Neural crest cell (in vitro differentiated cells): Measurements from ENCODE around the gene ATP2C2. TPM values are rescaled to one million over a fixed set of nuclear protein-coding genes. Genes with fewer than 3 reads are reported as not detected.
A peak's percentile ranks its signal among the peaks of the same experiment; 100 is the strongest.

Experiments
- DNase-seq: peaks from one replicate; pipeline ENCODE4 v3.0.0; 2021; ENCODE audit warnings: low read depth, mixed read lengths, low spot score
- H3K27ac Mint-ChIP-seq: one replicate; pipeline ENCODE4 v1.8.0; 2021; ENCODE audit warnings: mild to moderate bottlenecking, mixed read lengths; ENCODE audit not compliant: unreplicated experiment
- H3K27me3 Mint-ChIP-seq: 2 replicates; pipeline ENCODE4 v1.8.0; 2021; ENCODE audit warnings: low read depth, mild to moderate bottlenecking, mixed read lengths
- H3K36me3 Mint-ChIP-seq: 2 replicates; pipeline ENCODE4 v1.8.0; 2021; ENCODE audit warnings: low read depth, mild to moderate bottlenecking, mixed read lengths
- H3K4me1 Mint-ChIP-seq: 2 replicates; pipeline ENCODE4 v1.8.0; 2021; ENCODE audit warnings: mixed read lengths
- H3K4me3 Mint-ChIP-seq: one replicate; pipeline ENCODE4 v1.8.0; 2021; ENCODE audit warnings: mild to moderate bottlenecking, mixed read lengths
- H3K9me3 Mint-ChIP-seq: 2 replicates; pipeline ENCODE4 v1.8.0; 2021; ENCODE audit warnings: mixed read lengths
- total RNA-seq: library from RNA; stranded (reverse); gene quantifications from 2 replicates; pipeline ENCODE4 v1.2.1, GENCODE V29; 2021
- TF ChIP-seq, protein P1 (sequence below): fragments of 200-600 bp; sonication (generic); conservative IDR thresholded peaks from 2 replicates; pipeline ENCODE4 v1.5.0; 2021; ENCODE audit warnings: antibody characterized with exemption, mild to moderate bottlenecking

Gene ATP2C2
- total RNA-seq, 1 donor from 2014 or later = 0.30 TPM

DNA sequence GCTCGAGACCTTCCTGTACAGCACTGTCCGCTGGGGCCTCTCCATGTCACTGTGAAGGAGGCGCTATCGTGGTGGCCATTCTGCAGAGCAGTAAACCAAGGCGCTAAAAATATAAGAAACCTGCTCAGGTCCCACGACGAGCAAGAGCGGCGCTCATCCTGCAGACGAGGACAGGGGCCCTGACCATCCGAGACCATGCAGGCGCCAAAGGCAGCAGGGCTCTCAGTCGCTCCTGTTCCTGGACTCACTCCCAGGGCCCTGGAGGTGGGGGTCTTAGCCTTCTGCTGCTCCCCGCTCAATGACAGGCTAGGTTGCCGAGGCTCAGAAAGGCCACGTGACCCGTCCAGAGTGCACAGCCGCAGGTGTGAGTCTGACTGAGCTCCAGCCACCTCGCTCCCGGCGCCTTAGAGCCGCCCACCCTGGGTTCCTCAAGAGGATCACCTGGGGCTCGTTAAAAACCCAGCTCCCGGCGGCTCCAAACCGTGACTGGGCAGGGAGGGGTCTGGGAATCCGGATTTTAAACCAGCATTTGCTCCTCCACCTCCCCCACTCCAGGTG, 509 bp upstream of the ATP2C2 start:
- Mint-ChIP-seq H3K36me3 (no peaks in the 10 kb centered on the region), H3K4me1 (peaks cover 19% of the 10 kb centered on the region), H3K9me3 (no peaks in the 10 kb centered on the region), H3K4me3 (no peak overlapping the region), H3K27me3 (peaks cover 59% of the 10 kb centered on the region), H3K27ac (no peak overlapping the region)
- TF ChIP-seq, protein P1, sequence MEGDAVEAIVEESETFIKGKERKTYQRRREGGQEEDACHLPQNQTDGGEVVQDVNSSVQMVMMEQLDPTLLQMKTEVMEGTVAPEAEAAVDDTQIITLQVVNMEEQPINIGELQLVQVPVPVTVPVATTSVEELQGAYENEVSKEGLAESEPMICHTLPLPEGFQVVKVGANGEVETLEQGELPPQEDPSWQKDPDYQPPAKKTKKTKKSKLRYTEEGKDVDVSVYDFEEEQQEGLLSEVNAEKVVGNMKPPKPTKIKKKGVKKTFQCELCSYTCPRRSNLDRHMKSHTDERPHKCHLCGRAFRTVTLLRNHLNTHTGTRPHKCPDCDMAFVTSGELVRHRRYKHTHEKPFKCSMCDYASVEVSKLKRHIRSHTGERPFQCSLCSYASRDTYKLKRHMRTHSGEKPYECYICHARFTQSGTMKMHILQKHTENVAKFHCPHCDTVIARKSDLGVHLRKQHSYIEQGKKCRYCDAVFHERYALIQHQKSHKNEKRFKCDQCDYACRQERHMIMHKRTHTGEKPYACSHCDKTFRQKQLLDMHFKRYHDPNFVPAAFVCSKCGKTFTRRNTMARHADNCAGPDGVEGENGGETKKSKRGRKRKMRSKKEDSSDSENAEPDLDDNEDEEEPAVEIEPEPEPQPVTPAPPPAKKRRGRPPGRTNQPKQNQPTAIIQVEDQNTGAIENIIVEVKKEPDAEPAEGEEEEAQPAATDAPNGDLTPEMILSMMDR = no peak
- no peak for DNase-seq

DNA sequence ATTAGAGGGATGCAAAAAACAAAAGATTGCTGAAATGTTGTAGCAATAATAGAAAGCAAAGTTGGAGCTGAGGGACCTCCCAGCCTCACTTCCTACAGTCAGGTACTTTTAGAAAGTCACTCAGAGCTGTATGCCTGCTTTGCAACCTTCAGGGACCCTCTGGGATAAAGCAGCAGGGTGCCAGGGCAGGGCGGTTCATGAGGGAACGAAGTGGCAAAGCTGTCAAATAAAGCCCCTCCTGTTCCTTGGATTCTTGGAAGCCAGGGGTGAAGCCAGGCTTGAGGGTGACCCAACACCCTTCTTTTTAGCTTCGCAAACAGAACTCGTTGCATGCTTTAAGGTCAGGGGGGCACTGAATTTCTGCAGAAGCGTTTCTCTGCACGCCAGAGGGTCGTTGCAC, 767 bp downstream of the ATP2C2 start:
- peaks cover 62% of the 10 kb centered on the region for H3K27me3 Mint-ChIP-seq
- H3K9me3 Mint-ChIP-seq = no peaks in the 10 kb centered on the region
- peak overlapping the region; percentile 67 for H3K4me3 Mint-ChIP-seq
- peaks cover 16% of the 10 kb centered on the region for H3K4me1 Mint-ChIP-seq
- TF ChIP-seq, protein P1 = no peak
- no peak overlapping the region for H3K27ac Mint-ChIP-seq
- H3K36me3 Mint-ChIP-seq = no peaks in the 10 kb centered on the region
- DNase-seq = no peak

GRCh38 chr16:84369938-84370627, 1.7 kb downstream of the ATP2C2 start:
- Mint-ChIP-seq H3K27me3 (peaks cover 61% of the 10 kb centered on the region), H3K9me3 (no peaks in the 10 kb centered on the region), H3K4me3 (no peak overlapping the region), H3K36me3 (no peaks in the 10 kb centered on the region), H3K27ac (no peak overlapping the region), H3K4me1 (peaks cover 17% of the 10 kb centered on the region)
- TF ChIP-seq, protein P1 = no peak
- no peak for DNase-seq

GRCh38 chr16:84370723-84371552, 2.6 kb downstream of the ATP2C2 start:
- peaks cover 58% of the 10 kb centered on the region for H3K27me3 Mint-ChIP-seq
- DNase-seq = no peak
- H3K4me3 Mint-ChIP-seq = no peak overlapping the region
- no peaks in the 10 kb centered on the region for H3K36me3 Mint-ChIP-seq
- H3K4me1 Mint-ChIP-seq = peaks cover 17% of the 10 kb centered on the region
- TF ChIP-seq, protein P1 = no peak
- H3K9me3 Mint-ChIP-seq = no peaks in the 10 kb centered on the region
- no peak overlapping the region for H3K27ac Mint-ChIP-seq

DNA sequence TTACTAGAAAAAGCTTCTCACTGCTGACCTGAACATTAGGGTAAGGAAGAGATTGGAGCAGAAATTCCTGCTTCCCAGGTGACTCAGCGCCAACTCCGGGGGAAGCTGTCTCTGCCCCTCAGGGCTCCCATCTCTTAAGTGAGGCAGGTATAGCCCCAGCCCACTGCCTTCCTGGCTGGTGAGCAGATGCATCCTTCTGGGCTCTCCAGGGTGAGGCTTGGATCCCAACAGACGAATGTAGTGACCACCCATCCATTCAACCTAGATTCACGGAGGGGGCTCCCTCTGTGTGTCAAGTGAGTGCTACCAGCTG, 3.2 kb downstream of the ATP2C2 start:
- Mint-ChIP-seq H3K4me1 (peaks cover 17% of the 10 kb centered on the region), H3K9me3 (no peaks in the 10 kb centered on the region), H3K36me3 (no peaks in the 10 kb centered on the region), H3K27me3 (peaks cover 56% of the 10 kb centered on the region), H3K4me3 (no peak overlapping the region), H3K27ac (no peak overlapping the region)
- TF ChIP-seq, protein P1 = no peak
- no peak for DNase-seq
